DND-41 (cell line): ENCODE measurements around the gene ZNF45.
A peak's percentile ranks its signal among the peaks of the same experiment; 100 is the strongest.

Source experiments
- ATAC-seq: fragments of 200-7000 bp; cut with Tn5 transposase; 3 replicates; pipeline ENCODE4 v1.9.1; 2021; ENCODE audit warnings: low read depth; ENCODE audit not compliant: insufficient read depth
- DNase-seq: peaks from one replicate; pipeline ENCODE4 v3.0.0-alpha.2; 2020
- H2AFZ ChIP-seq: 2 replicates; pipeline ENCODE4 v1.6.0; 2012; ENCODE audit warnings: low read depth, low read length
- H3K27ac ChIP-seq: 2 replicates; pipeline ENCODE4 v1.5.1; 2012; ENCODE audit warnings: low read length, inconsistent platforms
- H3K27me3 ChIP-seq: fragments of 200-600 bp; sonication (generic); 2 replicates; pipeline ENCODE4 v1.6.0; 2012; ENCODE audit warnings: low read length, mild to moderate bottlenecking, inconsistent platforms; ENCODE audit not compliant: insufficient read depth, poor library complexity
- H3K36me3 ChIP-seq: 2 replicates; pipeline ENCODE4 v1.5.1; 2012; ENCODE audit warnings: low read length, inconsistent platforms; ENCODE audit not compliant: insufficient read depth
- H3K4me1 ChIP-seq: 2 replicates; pipeline ENCODE4 v1.5.1; 2012; ENCODE audit warnings: mild to moderate bottlenecking, low read length; ENCODE audit not compliant: insufficient read depth
- H3K4me2 ChIP-seq: 2 replicates; pipeline ENCODE4 v1.6.0; 2012; ENCODE audit warnings: mild to moderate bottlenecking, moderate library complexity, low read length, inconsistent platforms; ENCODE audit not compliant: insufficient read depth
- H3K4me3 ChIP-seq, 2 experiments: fragments of 200-600 bp in 1 of 2; shearing (Covaris generic) in 1 of 2; 2 replicates each; pipeline ENCODE4 v1.5.1; 2012 to 2016; ENCODE audit warnings: inconsistent platforms in 2 of 2, low read length in 2 of 2, mild to moderate bottlenecking in 2 of 2, low read depth in 1 of 2, moderate library complexity in 1 of 2
- H3K79me2 ChIP-seq: 2 replicates; pipeline ENCODE4 v1.6.0; 2012; ENCODE audit warnings: low read length, inconsistent platforms; ENCODE audit not compliant: insufficient read depth
- H3K9ac ChIP-seq: 2 replicates; pipeline ENCODE4 v1.6.0; 2012; ENCODE audit warnings: low read depth, mild to moderate bottlenecking, inconsistent platforms, low read length, moderate library complexity
- H3K9me3 ChIP-seq: 2 replicates; pipeline ENCODE4 v1.5.1; 2012; ENCODE audit warnings: low read length, moderate library complexity, mild to moderate bottlenecking, inconsistent platforms; ENCODE audit not compliant: insufficient read depth, severe bottlenecking
- H4K20me1 ChIP-seq: 2 replicates; pipeline ENCODE4 v1.6.0; 2012; ENCODE audit warnings: low read length; ENCODE audit not compliant: insufficient read depth
- CTCF ChIP-seq: IDR thresholded peaks from 2 replicates; pipeline ENCODE4 v1.5.1; 2012; ENCODE audit warnings: borderline replicate concordance, low read length, moderate library complexity, mild to moderate bottlenecking; ENCODE audit not compliant: poor library complexity, severe bottlenecking; ENCODE audit errors: extremely low read depth
- EZH2 ChIP-seq: IDR thresholded peaks from 3 replicates; pipeline ENCODE4 v1.6.1; 2012; ENCODE audit warnings: borderline replicate concordance, low read depth, mild to moderate bottlenecking, moderate library complexity, low read length, inconsistent platforms; ENCODE audit not compliant: severe bottlenecking

Gene ZNF45

GRCh38 chr19:43940719-43941118, 5.6 kb upstream of the ZNF45 start:
- Histone ChIP-seq H4K20me1 (no peaks in the 10 kb centered on the region), H2AFZ (no peak overlapping the region), H3K9me3 (peaks cover 4% of the 10 kb centered on the region), H3K4me1 (peaks cover 6% of the 10 kb centered on the region), H3K9ac (no peak overlapping the region), H3K27ac (no peak overlapping the region), H3K4me2 (no peak overlapping the region), H3K79me2 (no peaks in the 10 kb centered on the region), H3K4me3 (no peak overlapping the region), H3K36me3 (no peaks in the 10 kb centered on the region), H3K27me3 (no peaks in the 10 kb centered on the region)
- no peak for TF ChIP-seq EZH2
- DNase-seq (no peak), ATAC-seq (no peak)

GRCh38 chr19:43939557-43940260, 4.6 kb upstream of the ZNF45 start:
- Histone ChIP-seq H3K4me3 (no peak overlapping the region), H3K4me1 (peaks cover 11% of the 10 kb centered on the region), H3K4me2 (no peak overlapping the region), H3K27me3 (no peaks in the 10 kb centered on the region), H3K79me2 (peaks cover 3% of the 10 kb centered on the region), H2AFZ (no peak overlapping the region), H3K9me3 (peaks cover 4% of the 10 kb centered on the region), H3K36me3 (no peaks in the 10 kb centered on the region; the same call in 1 of the 2 replicates), H3K27ac (no peak overlapping the region), H4K20me1 (no peaks in the 10 kb centered on the region), H3K9ac (no peak overlapping the region)
- DNase-seq (no peak), ATAC-seq (no peak)
- TF ChIP-seq CTCF (no peak), EZH2 (no peak)

- Histone ChIP-seq H3K9ac (no peak overlapping the region), H3K4me3 (no peak overlapping the region), H3K4me2 (peak overlapping the region; percentile 77; the same call in 1 of the 2 replicates), H3K9me3 (peaks cover 4% of the 10 kb centered on the region), H3K27me3 (no peaks in the 10 kb centered on the region), H3K79me2 (peaks cover 15% of the 10 kb centered on the region), H4K20me1 (no peaks in the 10 kb centered on the region), H3K36me3 (peaks cover 21% of the 10 kb centered on the region), H3K27ac (no peak overlapping the region), H3K4me1 (peaks cover 30% of the 10 kb centered on the region), H2AFZ (peak overlapping the region; percentile 100)
- DNase-seq = no peak
- ATAC-seq = no peak
- TF ChIP-seq CTCF = no peak
- no peak for TF ChIP-seq EZH2
These were observed 1.1 kb upstream of the ZNF45 start for GRCh38 chr19:43936188-43936587.

GRCh38 chr19:43934055-43934984, 762 bp downstream of the ZNF45 start:
- DNase-seq (no peak), ATAC-seq (no peak)
- no peak for TF ChIP-seq EZH2
- peak; percentile 19 for TF ChIP-seq CTCF
- Histone ChIP-seq H3K9ac (peak overlapping the region; percentile 95), H3K4me3 (peak overlapping the region; percentile 94 to 99), H4K20me1 (no peaks in the 10 kb centered on the region), H3K79me2 (peaks cover 15% of the 10 kb centered on the region), H3K4me2 (peak overlapping the region; percentile 77), H3K27me3 (no peaks in the 10 kb centered on the region), H2AFZ (peak overlapping the region; percentile 100), H3K27ac (peak overlapping the region; percentile 94), H3K36me3 (peaks cover 39% of the 10 kb centered on the region), H3K9me3 (peaks cover 2% of the 10 kb centered on the region), H3K4me1 (peaks cover 30% of the 10 kb centered on the region)
